ENCODE data around the gene NKAIN4. TPM values are rescaled to one million over a fixed set of nuclear protein-coding genes. Genes with fewer than 3 reads are reported as not detected.
"Not testable (repeated sequence)": the region's sequence is repeated elsewhere in the genome, so short reads cannot be mapped to it uniquely, and the experiment has no call there.

The NKAIN4 gene
- polyA plus RNA-seq, 4 donors, result 0.51 to 5.9 TPM; not detected in 2

GRCh38 chr20:63226042-63226943 is 28.0 kb downstream of the NKAIN4 start:
- FAIRE-seq, result no peak
- H3K9me3 ChIP-seq (ENCODE audit: control insufficient read depth in 2 of 2, insufficient read depth in 1 of 2, low read depth in 1 of 2, low read length in 1 of 2), result no peaks in the 10 kb centered on the region

GRCh38 chr20:63225082-63225454 is 29.2 kb downstream of the NKAIN4 start:
- WGBS, 3 donors, result 28 to 44% (median 29%) methylated on average over 7 of the region's 7 CpGs
- Histone ChIP-seq H3K9me3 (ENCODE audit: control insufficient read depth in 2 of 2, insufficient read depth in 1 of 2, low read depth in 1 of 2, low read length in 1 of 2) (no peaks in the 10 kb centered on the region), H3K27me3 (ENCODE audit: control insufficient read depth in 3 of 3, insufficient read depth in 3 of 3, low read length in 3 of 3) (peaks cover 0 to 16% (median 0%) of the 10 kb centered on the region in 3 donors), H3K36me3 (ENCODE audit: control insufficient read depth in 3 of 3, insufficient read depth in 2 of 3, low read depth in 1 of 3, low read length in 3 of 3) (no peaks in the 10 kb centered on the region), H3K4me1 (ENCODE audit: control insufficient read depth in 3 of 3, insufficient read depth in 2 of 3, low read depth in 1 of 3, low read length in 2 of 3) (no peaks in the 10 kb centered on the region), H3K4me3 (ENCODE audit: low read depth in 1 of 3, low read length in 3 of 3) (no peak overlapping the region), H3K27ac (ENCODE audit: low read depth in 1 of 3, low read length in 2 of 3) (no peak overlapping the region)
- no peak for DNase-seq
- FAIRE-seq, result no peak

More at GRCh38 chr20:63226042-63226943, 28.0 kb downstream of the NKAIN4 start:
- Histone ChIP-seq H3K27me3 (ENCODE audit: control insufficient read depth in 3 of 3, insufficient read depth in 3 of 3, low read length in 3 of 3) (peaks cover 0 to 26% (median 0%) of the 10 kb centered on the region in 3 donors), H3K27ac (ENCODE audit: low read depth in 1 of 3, low read length in 2 of 3) (no peak overlapping the region), H3K36me3 (ENCODE audit: control insufficient read depth in 3 of 3, insufficient read depth in 2 of 3, low read depth in 1 of 3, low read length in 3 of 3) (no peaks in the 10 kb centered on the region), H3K4me3 (ENCODE audit: low read depth in 1 of 3, low read length in 3 of 3) (no peak overlapping the region), H3K4me1 (ENCODE audit: control insufficient read depth in 3 of 3, insufficient read depth in 2 of 3, low read depth in 1 of 3, low read length in 2 of 3) (no peaks in the 10 kb centered on the region)
- 82 to 86% (median 83%) methylated on average over 19 of the region's 19 CpGs for WGBS, 3 donors
- DNase-seq, result no peak

DNA sequence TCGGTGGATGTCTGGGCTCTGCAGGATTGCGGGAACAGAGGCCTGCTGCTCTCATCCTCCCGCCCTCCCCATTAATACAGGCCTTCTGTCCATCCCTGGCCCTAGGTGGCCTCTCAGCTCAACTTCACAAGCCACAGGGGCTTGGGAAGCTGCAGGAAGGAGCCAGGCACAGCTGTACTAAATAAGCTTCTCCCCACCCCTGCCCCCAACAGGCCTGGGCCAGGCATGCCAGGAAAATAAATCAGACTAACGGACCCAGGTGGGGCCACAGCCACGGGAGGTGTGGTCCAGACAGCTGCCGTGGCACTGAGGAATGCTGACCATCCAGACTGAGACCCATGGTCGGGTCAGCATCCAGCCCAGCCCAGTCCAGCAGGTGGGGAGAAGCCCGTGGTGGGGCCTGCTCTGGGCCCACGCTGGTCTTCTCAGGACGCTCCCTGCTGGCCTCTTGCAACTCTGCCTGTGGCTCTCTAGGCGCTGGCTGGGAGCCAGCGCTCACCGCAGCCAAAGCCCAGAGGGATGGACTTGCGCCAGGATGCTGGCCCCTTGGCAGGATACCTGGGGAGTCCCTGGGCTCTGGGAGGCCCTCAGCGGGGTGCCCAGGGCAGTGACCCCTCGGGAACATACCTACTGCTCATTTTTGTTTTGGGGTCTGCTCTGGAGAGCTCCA is 29.7 kb downstream of the NKAIN4 start:
- DNase-seq (no peak), FAIRE-seq (no peak)
- Histone ChIP-seq H3K36me3 (ENCODE audit: control insufficient read depth in 3 of 3, insufficient read depth in 2 of 3, low read depth in 1 of 3, low read length in 3 of 3) (no peaks in the 10 kb centered on the region), H3K4me3 (ENCODE audit: low read depth in 1 of 3, low read length in 3 of 3) (no peak overlapping the region), H3K27ac (ENCODE audit: low read depth in 1 of 3, low read length in 2 of 3) (no peak overlapping the region), H3K9me3 (ENCODE audit: control insufficient read depth in 2 of 2, insufficient read depth in 1 of 2, low read depth in 1 of 2, low read length in 1 of 2) (no peaks in the 10 kb centered on the region), H3K27me3 (ENCODE audit: control insufficient read depth in 3 of 3, insufficient read depth in 3 of 3, low read length in 3 of 3) (peaks cover 0 to 13% (median 0%) of the 10 kb centered on the region in 3 donors), H3K4me1 (ENCODE audit: control insufficient read depth in 3 of 3, insufficient read depth in 2 of 3, low read depth in 1 of 3, low read length in 2 of 3) (no peaks in the 10 kb centered on the region)
- WGBS, 3 donors, result 23 to 40% (median 26%) methylated on average over 16 of the region's 16 CpGs

- H3K36me3 ChIP-seq (ENCODE audit: control insufficient read depth in 3 of 3, insufficient read depth in 2 of 3, low read depth in 1 of 3, low read length in 3 of 3), result no peaks in the 10 kb centered on the region
- no peaks in the 10 kb centered on the region for H3K9me3 ChIP-seq (ENCODE audit: control insufficient read depth in 2 of 2, insufficient read depth in 1 of 2, low read depth in 1 of 2, low read length in 1 of 2)
- H3K4me3 ChIP-seq (ENCODE audit: low read depth in 1 of 3, low read length in 3 of 3), result no peak overlapping the region
- H3K27me3 ChIP-seq (ENCODE audit: control insufficient read depth in 3 of 3, insufficient read depth in 3 of 3, low read length in 3 of 3), result peaks cover 0 to 6% (median 0%) of the 10 kb centered on the region in 3 donors
- WGBS, 3 donors, result 70 to 80% (median 77%) methylated on average over 6 of the region's 6 CpGs
- no peak for DNase-seq
- FAIRE-seq, result no peak
- H3K4me1 ChIP-seq (ENCODE audit: control insufficient read depth in 3 of 3, insufficient read depth in 2 of 3, low read depth in 1 of 3, low read length in 2 of 3), result no peaks in the 10 kb centered on the region
- H3K27ac ChIP-seq (ENCODE audit: low read depth in 1 of 3, low read length in 2 of 3), result no peak overlapping the region
Measured at GRCh38 chr20:63223826-63224207, 30.4 kb downstream of the NKAIN4 start.

GRCh38 chr20:63223121-63223825 is 31.0 kb downstream of the NKAIN4 start:
- DNase-seq (peak; percentile 45 to 50), FAIRE-seq (no peak)
- no peak overlapping the region for H3K4me3 ChIP-seq (ENCODE audit: low read depth in 1 of 3, low read length in 3 of 3)
- 44 to 48% (median 46%) methylated on average over 12 of the region's 12 CpGs for WGBS, 3 donors
- no peak overlapping the region for H3K27ac ChIP-seq (ENCODE audit: low read depth in 1 of 3, low read length in 2 of 3)
- peaks cover 0 to 3% (median 0%) of the 10 kb centered on the region in 3 donors for H3K27me3 ChIP-seq (ENCODE audit: control insufficient read depth in 3 of 3, insufficient read depth in 3 of 3, low read length in 3 of 3)
- no peaks in the 10 kb centered on the region for H3K4me1 ChIP-seq (ENCODE audit: control insufficient read depth in 3 of 3, insufficient read depth in 2 of 3, low read depth in 1 of 3, low read length in 2 of 3)
- no peaks in the 10 kb centered on the region for H3K36me3 ChIP-seq (ENCODE audit: control insufficient read depth in 3 of 3, insufficient read depth in 2 of 3, low read depth in 1 of 3, low read length in 3 of 3)
- H3K9me3 ChIP-seq (ENCODE audit: control insufficient read depth in 2 of 2, insufficient read depth in 1 of 2, low read depth in 1 of 2, low read length in 1 of 2), result no peaks in the 10 kb centered on the region

DNA sequence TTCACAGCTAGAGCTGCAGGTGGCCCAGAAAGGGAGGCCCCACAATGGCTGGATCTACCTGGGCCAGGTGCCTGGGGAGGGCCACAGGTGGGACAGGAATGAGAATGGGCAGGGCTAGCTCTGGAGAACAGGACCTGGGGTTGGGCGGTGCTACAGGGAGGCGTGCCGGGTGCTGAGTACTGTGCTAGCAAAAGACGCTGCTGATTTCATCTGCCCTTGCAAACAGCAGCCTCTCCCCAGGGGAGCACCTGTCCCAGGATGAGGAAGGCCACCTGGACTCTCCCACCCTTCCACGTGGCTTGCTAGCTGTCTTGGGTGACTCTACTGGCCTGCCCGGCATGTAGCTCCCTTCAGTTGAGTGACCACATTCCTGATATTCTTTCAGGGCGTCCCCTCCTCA is 31.7 kb downstream of the NKAIN4 start:
- DNase-seq (no peak), FAIRE-seq (no peak)
- H3K36me3 ChIP-seq (ENCODE audit: control insufficient read depth in 3 of 3, insufficient read depth in 2 of 3, low read depth in 1 of 3, low read length in 3 of 3), result no peaks in the 10 kb centered on the region
- WGBS, 3 donors, result 24 to 52% (median 38%) methylated on average over 7 of the region's 7 CpGs
- H3K27me3 ChIP-seq (ENCODE audit: control insufficient read depth in 3 of 3, insufficient read depth in 3 of 3, low read length in 3 of 3), result peaks cover 0 to 3% (median 0%) of the 10 kb centered on the region in 3 donors
- H3K9me3 ChIP-seq (ENCODE audit: control insufficient read depth in 2 of 2, insufficient read depth in 1 of 2, low read depth in 1 of 2, low read length in 1 of 2), result no peaks in the 10 kb centered on the region
- no peak overlapping the region for H3K27ac ChIP-seq (ENCODE audit: low read depth in 1 of 3, low read length in 2 of 3)
- no peak overlapping the region for H3K4me3 ChIP-seq (ENCODE audit: low read depth in 1 of 3, low read length in 3 of 3)
- H3K4me1 ChIP-seq (ENCODE audit: control insufficient read depth in 3 of 3, insufficient read depth in 2 of 3, low read depth in 1 of 3, low read length in 2 of 3), result no peaks in the 10 kb centered on the region

DNA sequence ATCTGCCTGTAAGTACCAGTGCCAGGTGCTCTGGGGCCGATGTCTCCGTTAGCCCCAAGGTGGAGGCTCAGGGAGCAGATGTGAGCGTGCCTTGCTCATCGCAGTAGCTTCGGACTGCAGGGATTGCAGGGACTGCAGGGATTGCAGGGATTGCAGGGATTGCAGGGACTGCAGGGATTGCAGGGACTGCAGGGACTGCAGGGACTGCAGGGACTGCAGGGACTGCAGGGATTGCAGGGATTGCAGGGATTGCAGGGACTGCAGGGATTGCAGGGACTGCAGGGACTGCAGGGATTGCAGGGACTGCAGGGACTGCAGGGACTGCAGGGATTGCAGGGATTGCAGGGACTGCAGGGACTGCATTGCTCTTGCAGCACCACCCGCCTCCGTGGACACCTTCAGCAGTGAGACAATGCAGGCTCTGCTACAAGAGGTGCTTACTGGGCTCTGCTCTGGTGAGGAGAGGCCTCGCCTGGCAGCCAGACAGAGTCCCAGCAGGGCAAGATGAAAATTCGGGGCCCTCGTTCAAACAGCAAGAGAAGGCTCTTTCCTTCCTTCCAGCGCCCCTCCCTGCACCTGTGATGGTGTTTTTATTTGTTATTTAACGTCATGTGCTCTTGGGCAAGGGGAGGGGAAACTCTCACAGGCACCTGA is 32.7 kb downstream of the NKAIN4 start:
- H3K9me3 ChIP-seq (ENCODE audit: control insufficient read depth in 2 of 2, insufficient read depth in 1 of 2, low read depth in 1 of 2, low read length in 1 of 2); FAIRE-seq; H3K4me1 ChIP-seq (ENCODE audit: control insufficient read depth in 3 of 3, insufficient read depth in 2 of 3, low read depth in 1 of 3, low read length in 2 of 3); H3K36me3 ChIP-seq (ENCODE audit: control insufficient read depth in 3 of 3, insufficient read depth in 2 of 3, low read depth in 1 of 3, low read length in 3 of 3); H3K27me3 ChIP-seq (ENCODE audit: control insufficient read depth in 3 of 3, insufficient read depth in 3 of 3, low read length in 3 of 3); H3K4me3 ChIP-seq (ENCODE audit: low read depth in 1 of 3, low read length in 3 of 3); H3K27ac ChIP-seq (ENCODE audit: low read depth in 1 of 3, low read length in 2 of 3); DNase-seq: not testable (repeated sequence)
- WGBS, 3 donors, result 64 to 75% (median 69%) methylated on average over 12 of the region's 12 CpGs

Measured in small intestine (tissue), 7 donors.